Heart left ventricle (tissue), 13 donors: Measurements from ENCODE around the gene IMPG2.

Experiments
- CTCF ChIP-seq, 12 donors: fragments of 200-600 bp; sonication (generic) in 4 of 12; IDR thresholded peaks; one replicate each; pipeline versions ENCODE4 v1.5.0 to v1.8.0; 2018 to 2022; ENCODE audit warnings: antibody characterized with exemption in 12 of 12, mild to moderate bottlenecking in 5 of 12
- POLR2A ChIP-seq, 2 donors: fragments of 450-650 bp; IDR thresholded peaks; one replicate each; pipeline ENCODE4 v1.6.1; 2017; ENCODE audit warnings: antibody characterized with exemption in 2 of 2, mild to moderate bottlenecking in 2 of 2, moderate library complexity in 2 of 2
- donor health status: ischemic (EF 13 %, LVEDD 7.1; RV severe dilation, severe dysfunction).
- donor health status: DM: no; HTN: yes; CAD: no.
- donor health status: DM: no; HTN: no; CAD: no.
- donor health status: ischemic (EF 25% LVEDD 6.9; RV normal size, moderate dysfunction).
- donor health status: ischemic (EF 25% LVEDD 5.7; RV mildly dilated, moderate dysfunction).
- donor health status: ischemic (EF 35%, LVEDD 5.7; RV mildly dilated, moderate dysfunction).
- donor health status: nonischemic (EF 11% LVEDD 7.7; RV severe dilation, severe dysfunction).
- donor health status: DM: yes; HTN: yes; CAD: no.
- donor health status: PGD.
- donor health status: ischemic (EF 29% LVEDD 5.4; RV normal size, mild dysfunction).
- donor health status: nonischemic (EF 23%, LVEDD 6.1; RV moderate dilation, normal function).

GRCh38 chr3:101181801-101182200 lies 138.6 kb downstream of the IMPG2 start:
- TF ChIP-seq CTCF (IDR thresholded peaks at IDR 0.05) (no peak), POLR2A (IDR thresholded peaks at IDR 0.05) (no peak)
